Body of pancreas (tissue), 4 donors: ENCODE results near the gene RFT1.

Experiments
- CTCF ChIP-seq, 7 experiments: fragments of 450-650 bp in 4 of 7; fragments of 200-600 bp in 3 of 7; sonication (generic) in 3 of 7; IDR thresholded peaks; one replicate each; pipeline ENCODE4 v1.5.1; 2016 to 2019; ENCODE audit warnings: antibody characterized with exemption in 7 of 7
- POLR2A ChIP-seq, 3 donors: fragments of 450-650 bp; IDR thresholded peaks; one replicate each; pipeline ENCODE4 v1.6.1; 2016; ENCODE audit warnings: antibody characterized with exemption in 3 of 3, mild to moderate bottlenecking in 2 of 3

- TF ChIP-seq CTCF (IDR thresholded peaks at IDR 0.05) (no peak), POLR2A (IDR thresholded peaks at IDR 0.05) (no peak)
Measured at GRCh38 chr3:53145713-53146080, 15.5 kb upstream of the RFT1 start.
